ENCODE data around the gene IL25. TPM values are rescaled to one million over a fixed set of nuclear protein-coding genes. Genes with fewer than 3 reads are reported as not detected.

IL25 gene
- total and polyA plus RNA-seq, 2 experiments from 2014 or later, result not detected

DNA sequence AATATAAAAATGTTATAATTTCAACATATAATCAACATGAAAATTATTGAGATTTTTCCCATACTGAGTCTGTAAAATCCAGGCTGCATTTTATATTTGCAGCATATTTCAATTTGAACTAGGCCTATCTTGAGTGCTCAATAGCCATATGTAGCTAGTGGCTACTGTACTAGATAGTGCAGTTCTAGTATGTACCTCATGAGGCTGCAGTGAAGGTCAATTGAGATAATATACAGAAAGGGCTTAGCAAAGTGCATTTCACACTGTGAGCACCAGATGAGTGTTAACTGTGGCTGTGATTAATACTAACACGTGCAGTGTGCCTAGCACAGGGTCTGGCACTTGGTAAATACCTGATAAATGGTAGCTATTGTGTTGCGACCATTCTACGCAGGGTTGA is 14.6 kb upstream of the IL25 start:
- DNase-seq (ENCODE audit: low spot score), result no peak
- H2AFZ ChIP-seq, result no peak overlapping the region
- H3K27ac ChIP-seq, result no peak overlapping the region
- no peaks in the 10 kb centered on the region for H3K27me3 ChIP-seq
- no peak overlapping the region for H3K4me2 ChIP-seq
- no peaks in the 10 kb centered on the region for H3K9me3 ChIP-seq (ENCODE audit: low read depth)
- TF ChIP-seq EZH2 (IDR thresholded peaks at IDR 0.05; ENCODE audit: borderline replicate concordance) (no peak), EZH2phosphoT487 (IDR thresholded peaks at IDR 0.05; ENCODE audit: low read depth, severe bottlenecking, unreplicated experiment) (no peak)
- TF ChIP-seq, protein P1, sequence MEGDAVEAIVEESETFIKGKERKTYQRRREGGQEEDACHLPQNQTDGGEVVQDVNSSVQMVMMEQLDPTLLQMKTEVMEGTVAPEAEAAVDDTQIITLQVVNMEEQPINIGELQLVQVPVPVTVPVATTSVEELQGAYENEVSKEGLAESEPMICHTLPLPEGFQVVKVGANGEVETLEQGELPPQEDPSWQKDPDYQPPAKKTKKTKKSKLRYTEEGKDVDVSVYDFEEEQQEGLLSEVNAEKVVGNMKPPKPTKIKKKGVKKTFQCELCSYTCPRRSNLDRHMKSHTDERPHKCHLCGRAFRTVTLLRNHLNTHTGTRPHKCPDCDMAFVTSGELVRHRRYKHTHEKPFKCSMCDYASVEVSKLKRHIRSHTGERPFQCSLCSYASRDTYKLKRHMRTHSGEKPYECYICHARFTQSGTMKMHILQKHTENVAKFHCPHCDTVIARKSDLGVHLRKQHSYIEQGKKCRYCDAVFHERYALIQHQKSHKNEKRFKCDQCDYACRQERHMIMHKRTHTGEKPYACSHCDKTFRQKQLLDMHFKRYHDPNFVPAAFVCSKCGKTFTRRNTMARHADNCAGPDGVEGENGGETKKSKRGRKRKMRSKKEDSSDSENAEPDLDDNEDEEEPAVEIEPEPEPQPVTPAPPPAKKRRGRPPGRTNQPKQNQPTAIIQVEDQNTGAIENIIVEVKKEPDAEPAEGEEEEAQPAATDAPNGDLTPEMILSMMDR (IDR thresholded peaks at IDR 0.05; ENCODE audit: poor library complexity), result no peak
- H3K36me3 ChIP-seq (replicated peaks; ENCODE audit: insufficient read depth, low read depth), result no peaks in the 10 kb centered on the region
- H3K4me1 ChIP-seq (ENCODE audit: insufficient read depth), result no peaks in the 10 kb centered on the region
- H3K9me2 ChIP-seq (replicated peaks; ENCODE audit: insufficient read depth), result no peaks in the 10 kb centered on the region
- H3K4me3 ChIP-seq, result no peak overlapping the region
- 80% methylated on average over 3 of the region's 3 CpGs for WGBS (ENCODE audit: low lambda C conversion rate, missing lambda C conversion rate)
- peaks cover 14% of the 10 kb centered on the region for H4K20me1 ChIP-seq (ENCODE audit: insufficient read depth, poor library complexity, severe bottlenecking)
- H3K79me2 ChIP-seq, result peaks cover 20% of the 10 kb centered on the region

DNA sequence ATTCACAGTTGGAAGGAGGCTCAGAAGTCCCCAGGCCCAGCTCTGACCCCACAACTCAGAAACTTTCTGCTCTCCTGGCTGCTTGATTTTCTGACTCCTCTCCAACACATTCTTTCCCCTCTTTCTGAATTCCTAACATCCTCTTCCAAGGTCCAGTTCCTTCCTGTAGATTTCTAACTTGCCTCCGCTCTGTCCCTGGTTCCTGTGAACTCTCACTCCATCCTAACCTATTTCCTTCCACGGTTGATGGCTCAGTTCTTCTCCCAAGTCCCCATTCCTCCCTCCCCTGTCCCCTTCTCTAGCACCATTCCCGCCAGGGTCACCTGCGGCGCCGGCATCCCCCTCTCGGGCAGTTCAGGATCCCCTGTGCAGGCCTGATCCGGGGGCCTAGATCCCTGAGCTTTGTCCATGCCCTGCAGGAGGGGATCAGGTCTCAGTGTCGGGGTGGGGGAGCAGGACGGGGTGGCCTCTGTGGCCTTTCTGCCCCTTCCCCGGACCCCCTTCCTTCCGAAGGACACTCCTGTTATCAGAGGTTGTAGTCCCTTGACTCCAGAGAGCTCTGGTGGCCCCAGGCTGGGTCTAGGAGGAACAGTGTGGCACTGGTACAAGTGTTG is 13.9 kb upstream of the IL25 start:
- Histone ChIP-seq H3K79me2 (peaks cover 26% of the 10 kb centered on the region), H3K27ac (no peak overlapping the region), H2AFZ (no peak overlapping the region), H3K27me3 (no peaks in the 10 kb centered on the region), H3K4me1 (ENCODE audit: insufficient read depth) (peaks cover under 1% of the 10 kb centered on the region), H4K20me1 (ENCODE audit: insufficient read depth, poor library complexity, severe bottlenecking) (peaks cover 14% of the 10 kb centered on the region), H3K9me2 (replicated peaks; ENCODE audit: insufficient read depth) (no peaks in the 10 kb centered on the region), H3K4me3 (no peak overlapping the region), H3K9me3 (ENCODE audit: low read depth) (no peaks in the 10 kb centered on the region), H3K36me3 (replicated peaks; ENCODE audit: insufficient read depth, low read depth) (no peaks in the 10 kb centered on the region), H3K4me2 (no peak overlapping the region)
- WGBS (ENCODE audit: low lambda C conversion rate, missing lambda C conversion rate), result 90% methylated on average over 12 of the region's 12 CpGs
- DNase-seq (ENCODE audit: low spot score), result no peak
- TF ChIP-seq, protein P1 (IDR thresholded peaks at IDR 0.05; ENCODE audit: poor library complexity), result no peak
- TF ChIP-seq EZH2 (IDR thresholded peaks at IDR 0.05; ENCODE audit: borderline replicate concordance), result no peak

DNA sequence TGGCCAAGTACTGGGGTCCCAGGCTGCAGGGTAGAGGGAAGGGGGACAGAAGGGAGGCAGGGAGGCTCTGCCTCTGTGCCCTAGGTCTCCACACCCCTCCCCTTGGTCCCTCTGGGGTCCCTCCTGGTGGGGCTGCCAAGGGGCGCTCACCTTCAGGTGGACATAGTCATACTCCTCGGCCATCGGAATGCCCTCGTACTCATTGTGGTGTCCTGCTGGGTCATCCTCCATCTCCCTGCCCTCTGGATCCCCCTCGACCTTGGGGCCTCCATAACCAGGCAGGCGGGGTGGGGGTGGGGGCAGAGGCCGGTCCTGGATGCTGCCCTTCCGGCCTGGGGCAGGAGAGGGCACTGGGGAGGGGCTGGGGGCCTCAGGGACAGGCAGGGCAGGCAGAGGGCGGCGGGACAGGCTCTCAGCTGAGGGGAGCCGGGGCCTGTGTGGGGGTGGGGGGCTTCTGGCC is 13.4 kb upstream of the IL25 start:
- Histone ChIP-seq H3K27me3 (no peaks in the 10 kb centered on the region), H3K9me2 (replicated peaks; ENCODE audit: insufficient read depth) (no peaks in the 10 kb centered on the region), H3K36me3 (replicated peaks; ENCODE audit: insufficient read depth, low read depth) (no peaks in the 10 kb centered on the region), H2AFZ (no peak overlapping the region), H3K9me3 (ENCODE audit: low read depth) (no peaks in the 10 kb centered on the region), H3K79me2 (peaks cover 31% of the 10 kb centered on the region), H3K4me3 (no peak overlapping the region), H4K20me1 (ENCODE audit: insufficient read depth, poor library complexity, severe bottlenecking) (peaks cover 14% of the 10 kb centered on the region), H3K4me2 (no peak overlapping the region), H3K27ac (no peak overlapping the region), H3K4me1 (ENCODE audit: insufficient read depth) (peaks cover 6% of the 10 kb centered on the region)
- no peak for DNase-seq (ENCODE audit: low spot score)
- TF ChIP-seq, protein P1 (IDR thresholded peaks at IDR 0.05; ENCODE audit: poor library complexity), result no peak
- TF ChIP-seq EZH2 (IDR thresholded peaks at IDR 0.05; ENCODE audit: borderline replicate concordance) (no peak), EZH2phosphoT487 (IDR thresholded peaks at IDR 0.05; ENCODE audit: low read depth, severe bottlenecking, unreplicated experiment) (no peak)
- 87% methylated on average over 7 of the region's 11 CpGs for WGBS (ENCODE audit: low lambda C conversion rate, missing lambda C conversion rate)

Measured in hepatocyte (in vitro differentiated cells).